Measurements from ENCODE around the gene HELQ.
"Not testable (repeated sequence)": the region's sequence is repeated elsewhere in the genome, so short reads cannot be mapped to it uniquely, and the experiment has no call there.

The HELQ gene

DNA sequence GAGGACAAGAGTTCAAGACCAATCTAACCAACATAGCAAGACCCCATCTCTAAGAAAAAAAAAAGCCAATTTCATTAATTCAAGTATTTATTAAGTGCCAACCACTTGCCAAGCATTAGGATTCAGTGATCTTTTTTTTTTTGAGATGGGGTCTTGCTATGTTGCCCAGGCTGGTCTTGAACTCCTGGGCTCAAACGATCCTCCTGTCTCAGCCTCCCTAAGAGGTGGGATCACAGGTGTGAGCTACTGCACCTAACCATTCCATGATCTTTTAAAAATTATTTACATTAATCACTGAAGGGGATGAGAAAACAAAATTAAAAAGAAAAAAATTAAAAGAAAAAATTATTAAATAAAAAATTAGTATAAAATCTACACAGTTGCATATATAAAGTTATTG, 24.4 kb downstream of the HELQ start:
- no peak for DNase-seq

DNA sequence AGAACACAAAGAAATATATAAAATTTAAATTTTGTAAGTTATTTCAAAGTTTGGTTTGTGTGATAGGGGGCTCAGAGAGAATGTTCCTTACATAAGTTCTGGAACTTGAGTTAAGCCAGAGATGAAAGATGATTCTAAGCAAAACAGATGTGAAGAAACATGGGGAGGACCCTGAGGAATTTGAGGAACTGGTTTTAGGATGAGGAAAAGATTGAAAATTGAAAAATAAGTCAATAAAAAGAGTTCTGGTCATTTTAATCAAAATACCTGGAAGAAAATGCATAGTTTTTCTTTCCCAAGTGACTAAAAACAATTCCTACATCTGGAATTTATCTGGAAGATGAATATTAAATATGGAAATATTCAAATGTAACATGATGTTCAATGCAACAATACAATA, 37.4 kb downstream of the HELQ start:
- DNase-seq, result no peak

DNA sequence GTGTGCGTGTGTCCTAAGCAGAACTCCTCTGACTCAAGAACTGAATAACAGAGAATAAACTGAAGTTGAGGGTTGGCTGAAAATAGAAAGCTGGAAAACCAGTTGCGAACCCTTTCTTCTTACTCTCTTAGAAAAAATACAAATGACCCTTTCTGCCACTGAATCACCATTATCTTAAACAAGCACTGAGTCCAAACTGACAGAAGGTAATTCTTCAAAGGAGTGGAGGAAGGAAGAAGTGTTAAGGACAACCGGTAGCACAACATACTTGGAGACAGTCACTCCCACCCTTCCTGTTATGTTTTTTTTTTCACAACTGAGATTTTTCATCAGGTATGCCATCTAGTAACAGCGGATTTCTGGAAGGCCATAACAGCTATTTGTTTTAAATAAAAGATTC, 38.1 kb downstream of the HELQ start:
- DNase-seq, result no peak

DNA sequence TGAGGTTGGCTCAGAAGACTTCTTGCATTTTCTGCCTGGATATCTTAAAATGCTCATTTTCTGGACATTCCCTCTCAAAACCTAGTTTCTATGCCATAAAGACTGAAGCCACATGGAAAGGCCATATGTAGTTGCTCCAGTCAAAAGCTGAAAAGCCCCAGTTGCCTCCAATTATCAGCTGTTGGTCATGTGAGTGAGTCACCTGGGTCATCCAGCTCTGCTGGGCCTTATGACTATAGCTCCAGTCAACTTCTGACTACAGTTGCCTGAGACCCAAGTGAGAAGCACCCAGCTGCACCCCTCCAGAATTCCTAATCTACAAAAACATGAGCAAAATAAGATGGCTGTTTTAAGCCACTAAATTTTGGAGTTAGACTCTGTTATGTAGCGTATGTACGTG, 41.9 kb downstream of the HELQ start:
- DNase-seq, result no peak

DNA sequence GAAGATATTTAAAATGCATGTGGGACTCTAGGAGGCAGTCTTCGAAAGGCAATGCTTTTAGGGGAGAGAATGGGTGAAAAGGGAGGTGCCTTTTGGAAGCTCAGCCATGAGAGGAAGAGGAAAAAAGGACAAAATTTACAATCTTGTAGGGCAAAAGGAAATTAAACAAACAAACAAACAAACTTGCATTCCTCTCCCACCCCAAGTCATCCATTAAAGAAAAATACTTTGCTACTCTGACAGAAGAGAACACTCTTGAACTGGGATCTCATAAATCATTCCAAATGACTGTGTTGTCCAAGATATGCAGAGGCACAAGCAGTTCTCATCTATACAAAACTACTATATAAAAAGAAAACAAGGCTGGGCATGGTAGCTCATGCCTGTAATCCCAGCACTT, 46.7 kb downstream of the HELQ start:
- DNase-seq, result no peak

DNA sequence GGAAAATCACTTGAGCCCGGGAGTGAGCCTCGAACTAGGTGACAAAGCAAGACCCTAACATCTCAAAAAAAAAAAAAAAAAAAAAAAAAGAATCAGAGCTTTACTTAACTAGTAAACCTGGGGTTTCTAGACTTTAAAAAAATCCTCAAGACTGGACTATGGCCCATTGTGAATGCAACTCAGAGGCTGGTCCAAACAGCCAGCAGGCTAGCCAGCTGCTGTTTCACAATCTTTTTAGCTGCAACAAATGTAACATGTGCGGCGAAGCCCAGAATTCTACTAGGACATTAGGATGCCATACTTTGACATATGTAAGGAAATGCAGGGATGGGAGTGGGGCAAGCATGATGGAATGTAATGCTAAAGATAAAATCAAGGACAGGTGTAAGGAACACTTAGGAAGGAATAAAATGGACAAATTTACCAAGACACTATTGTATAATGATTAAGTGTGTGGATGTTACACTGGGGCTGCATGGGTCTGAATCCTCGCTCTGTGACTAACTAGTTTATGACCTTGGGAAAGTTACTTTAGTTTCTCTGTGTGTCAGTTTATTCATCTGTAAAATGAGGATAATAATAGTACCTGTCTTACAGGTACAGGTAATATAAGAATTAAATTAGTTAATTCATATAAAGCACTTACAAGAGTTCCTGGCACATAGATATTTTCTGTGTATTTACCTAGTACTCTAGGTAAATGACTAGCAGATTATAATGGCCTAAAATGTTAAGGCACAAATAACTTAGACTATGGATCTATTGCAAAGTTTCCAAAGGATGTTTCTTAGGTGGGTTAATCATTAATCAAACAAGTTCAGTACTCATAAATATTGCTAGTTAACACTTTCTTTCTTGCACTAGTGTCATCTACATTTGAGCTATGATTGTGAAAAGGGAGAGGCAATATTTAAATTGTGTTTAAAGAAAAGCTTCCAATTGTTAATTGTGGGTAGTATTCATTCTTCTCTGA, 49.5 kb downstream of the HELQ start:
- DNase-seq, result no peak

DNA sequence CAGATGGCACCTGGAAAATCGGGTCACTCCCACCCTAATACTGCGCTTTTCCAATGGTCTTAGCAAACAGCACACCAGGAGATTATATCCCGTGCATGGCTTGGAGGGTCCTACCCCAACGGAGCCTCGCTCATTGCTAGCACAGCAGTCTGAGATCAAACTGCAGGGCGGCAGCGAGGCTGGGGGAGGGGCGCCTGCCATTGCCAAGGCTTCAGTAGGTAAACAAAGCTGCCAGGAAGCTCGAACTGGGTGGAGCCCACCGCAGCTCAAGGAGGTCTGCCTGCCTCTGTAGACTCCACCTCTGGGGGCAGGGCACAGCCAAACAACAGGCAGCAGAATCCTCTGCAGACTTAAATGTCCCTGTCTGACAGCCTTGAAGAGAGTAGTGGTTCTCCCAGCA, 57.5 kb downstream of the HELQ start:
- DNase-seq, result not testable (repeated sequence)

DNA sequence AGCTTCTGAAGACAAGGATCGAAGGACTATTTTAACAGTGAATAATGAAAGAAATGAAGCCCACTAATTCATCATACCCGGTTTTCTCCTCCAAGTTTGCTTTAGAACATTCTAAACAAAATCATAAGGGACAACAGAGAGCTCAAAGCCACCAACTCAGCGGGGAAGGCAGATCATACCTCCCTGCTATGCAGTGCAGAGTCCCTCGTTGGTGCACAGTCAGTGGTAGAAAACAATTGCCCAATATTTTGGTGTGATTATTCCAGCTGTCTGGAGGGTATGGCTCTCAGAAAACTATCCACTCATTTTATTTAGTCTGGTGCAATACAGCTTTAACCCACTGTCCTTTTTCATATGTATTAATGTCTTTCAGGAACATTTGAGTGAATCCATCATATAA, 61.7 kb downstream of the HELQ start:
- DNase-seq, result no peak

DNA sequence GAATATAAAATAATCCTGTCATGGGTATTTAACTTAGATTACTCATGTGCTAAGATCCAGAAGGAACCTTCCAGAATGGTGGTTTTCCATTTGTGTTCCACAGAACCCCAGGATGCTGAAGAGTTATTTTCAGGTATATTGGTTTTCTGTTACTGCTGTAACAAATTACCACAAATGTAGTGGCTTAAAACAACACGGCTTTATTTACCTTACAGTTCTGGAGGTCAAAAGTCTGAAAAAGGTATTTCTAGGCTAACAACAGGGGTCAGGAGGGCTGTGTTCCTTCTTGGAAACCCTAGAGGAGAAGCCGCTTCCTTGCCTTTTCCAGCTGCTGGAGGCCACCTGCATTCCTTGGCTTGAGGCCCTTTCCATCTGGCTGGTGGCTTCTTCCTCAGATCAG, 63.1 kb downstream of the HELQ start:
- no peak for DNase-seq

DNA sequence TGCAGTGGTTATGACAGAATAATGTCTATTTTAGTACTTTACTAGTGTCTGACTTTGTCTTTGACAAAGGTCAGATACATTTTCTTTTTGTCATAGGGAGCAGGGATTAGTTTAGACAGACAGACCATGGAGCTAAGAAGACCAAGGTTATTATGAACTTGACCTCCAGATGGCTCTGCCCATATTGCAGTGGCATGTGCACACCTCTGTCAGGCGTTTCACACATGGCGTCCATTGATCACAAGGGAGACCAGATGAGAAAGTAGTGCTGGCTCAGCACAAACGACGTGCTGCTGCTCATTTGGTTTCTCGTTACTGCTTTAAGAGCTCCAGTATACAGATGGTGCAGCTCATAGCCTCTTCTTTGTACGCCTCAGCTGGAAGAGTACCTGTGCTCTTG, 64.7 kb downstream of the HELQ start:
- no peak for DNase-seq

DNA sequence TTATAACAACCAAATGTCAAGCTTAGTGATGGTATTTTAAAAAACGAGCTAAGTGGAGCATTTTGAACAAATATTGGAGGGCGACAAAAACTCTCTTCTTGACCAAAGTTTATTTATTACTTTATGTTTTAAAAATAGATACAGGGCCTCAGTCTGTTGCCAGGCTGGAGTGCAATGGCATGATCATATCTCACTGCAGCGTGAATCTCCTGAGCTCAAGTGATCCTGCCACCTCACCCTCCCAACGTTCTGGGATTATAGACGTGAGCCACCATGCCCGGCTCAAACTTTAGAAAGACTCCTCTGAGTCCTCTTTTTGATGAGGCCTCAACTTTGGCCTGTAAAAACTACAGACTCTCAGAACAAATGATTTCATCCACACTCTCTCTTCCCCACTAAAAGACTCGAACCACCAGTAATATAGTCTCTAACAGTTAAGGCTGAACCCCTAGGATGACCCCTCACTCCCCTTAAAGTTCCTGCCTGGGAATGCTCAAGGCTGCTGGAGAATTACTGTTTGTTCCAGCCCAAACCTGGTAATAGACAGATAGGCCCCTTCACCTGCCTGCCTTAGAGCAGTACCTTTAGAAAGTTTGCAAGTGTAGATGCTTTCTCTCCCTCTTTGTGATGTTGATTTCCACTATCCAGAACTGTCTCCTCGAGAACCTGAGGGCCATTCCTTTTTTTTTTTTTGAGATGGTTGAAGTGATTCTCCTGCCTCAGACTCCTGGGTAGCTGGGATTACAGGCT, 65.7 kb downstream of the HELQ start:
- DNase-seq, result no peak

DNA sequence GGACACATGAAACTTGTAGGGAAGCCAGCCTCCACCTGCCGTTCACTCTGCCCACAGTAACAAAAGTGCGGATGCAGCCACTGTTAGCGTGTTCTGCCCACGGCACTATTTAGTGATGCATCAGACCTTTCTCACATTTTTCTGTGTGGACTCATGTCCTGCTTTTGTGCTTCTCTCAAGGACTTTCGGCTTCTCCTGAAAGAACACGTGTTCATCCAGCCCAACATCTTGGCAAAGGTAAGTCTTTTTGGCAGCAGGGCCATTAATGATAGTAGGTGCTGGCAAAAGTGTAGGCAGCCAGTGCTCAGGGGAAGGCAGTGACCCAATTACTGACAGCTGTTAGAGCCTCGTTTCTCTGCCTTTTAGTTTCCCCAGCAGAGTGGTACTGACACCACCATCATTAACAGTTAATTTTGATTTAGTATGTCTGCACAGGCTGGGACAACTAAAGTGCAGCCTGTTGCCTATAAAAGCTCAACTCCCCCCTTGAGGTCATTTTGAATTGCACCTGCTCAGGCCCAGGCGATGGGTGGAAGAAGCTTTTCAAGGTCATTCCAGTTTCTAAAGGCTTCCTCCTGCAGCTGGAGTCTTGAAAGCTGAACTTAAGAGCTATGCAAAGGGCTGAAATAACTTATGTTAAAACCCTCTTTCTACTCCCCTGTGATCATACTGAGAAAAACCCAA, 66.4 kb downstream of the HELQ start:
- DNase-seq, result no peak

DNA sequence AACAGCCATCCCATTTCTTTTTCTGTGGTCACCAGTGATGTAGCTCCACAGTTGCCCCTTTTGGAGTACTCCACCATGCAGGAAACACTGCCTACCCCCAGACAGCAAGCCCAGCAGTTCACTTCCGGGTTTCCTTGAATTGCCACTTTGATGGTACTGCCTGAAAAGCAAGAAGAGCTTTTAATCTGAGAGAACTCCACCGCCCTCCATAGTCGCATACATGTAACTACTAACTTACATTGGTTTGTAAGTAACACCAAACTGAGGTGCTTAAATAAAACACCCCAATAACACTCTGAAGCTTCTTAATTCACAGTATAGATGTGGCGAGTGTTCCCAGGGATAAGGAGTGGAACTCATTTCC, 67.3 kb downstream of the HELQ start:
- DNase-seq, result peak in 1 of 2 experiments; percentile 30

DNA sequence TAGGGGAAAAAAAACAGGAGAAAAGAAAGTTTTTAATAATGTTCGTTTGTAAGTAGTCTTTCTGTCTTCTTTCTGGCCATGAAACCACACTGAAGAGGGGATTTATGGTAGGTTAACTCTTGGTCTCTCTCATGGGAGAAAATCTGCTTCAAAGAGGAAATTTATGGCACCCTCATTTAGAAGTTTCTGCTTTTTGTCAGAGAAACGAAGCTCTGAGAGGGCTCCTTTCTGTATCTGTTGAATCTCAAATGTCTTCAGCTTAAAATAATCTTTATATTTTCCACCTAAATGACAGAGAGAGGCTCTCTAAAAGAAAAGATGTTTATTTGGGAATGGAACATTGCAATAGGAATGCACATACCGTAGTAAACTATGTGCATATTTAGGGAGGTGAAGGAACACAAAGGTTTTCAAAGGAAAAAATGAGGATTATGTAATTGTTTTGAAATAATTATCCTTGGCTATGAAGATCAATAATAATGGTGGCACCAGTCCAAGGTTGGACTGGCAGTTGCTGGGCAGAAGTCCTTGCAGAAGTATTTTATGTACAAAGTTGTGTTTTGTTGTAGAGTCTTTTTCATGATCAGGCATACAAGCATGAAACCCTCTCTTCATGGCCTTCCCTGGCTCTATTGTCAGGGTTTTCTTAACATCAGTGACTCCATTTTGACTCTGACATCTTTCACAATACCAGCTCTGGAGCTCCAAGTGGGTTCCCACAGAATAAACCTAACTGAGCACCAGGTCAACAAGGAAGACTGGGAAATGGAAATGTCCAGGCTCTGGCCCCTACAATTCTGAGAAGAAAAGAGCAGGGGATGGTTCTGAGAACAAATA, 67.9 kb downstream of the HELQ start:
- DNase-seq, result no peak

DNA sequence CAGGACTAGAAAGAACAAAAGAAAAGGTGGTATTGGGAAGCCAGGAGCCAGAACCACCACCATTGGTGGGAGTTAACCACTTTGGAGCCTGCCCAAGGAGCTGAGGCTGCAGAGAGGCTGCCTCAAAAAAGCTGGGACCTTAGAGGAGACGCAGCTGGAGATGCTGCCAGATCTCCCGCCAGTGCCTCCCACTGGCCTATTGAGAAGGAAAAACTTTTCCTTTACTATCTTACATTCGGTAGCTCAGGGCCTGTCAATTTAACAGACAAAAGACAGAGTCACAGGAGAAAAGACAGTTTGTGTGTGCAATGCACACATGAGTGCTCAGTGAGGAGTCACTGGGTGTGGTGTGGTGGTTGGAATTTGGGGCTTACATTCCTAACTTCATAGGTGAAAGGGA, 68.6 kb downstream of the HELQ start:
- no peak for DNase-seq

DNA sequence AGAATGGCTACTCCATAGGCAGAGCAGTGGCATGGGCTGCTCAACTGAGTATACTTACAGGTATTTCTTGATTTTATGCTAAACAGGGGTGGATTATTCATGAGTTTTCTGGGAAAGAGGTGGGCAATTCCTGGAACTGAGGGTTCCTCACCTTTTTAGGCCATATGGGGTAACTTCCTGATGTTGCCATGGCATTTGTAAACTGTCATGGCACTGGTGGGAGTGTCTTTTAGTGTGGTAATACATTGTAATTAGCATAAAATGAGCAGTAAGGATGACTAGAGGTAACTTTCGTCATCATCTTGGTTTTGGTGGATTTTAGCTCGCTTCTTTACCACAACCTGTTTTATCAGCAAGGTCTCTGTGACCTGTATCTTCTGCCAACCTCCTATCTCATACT, 72.8 kb downstream of the HELQ start:
- no peak for DNase-seq

DNA sequence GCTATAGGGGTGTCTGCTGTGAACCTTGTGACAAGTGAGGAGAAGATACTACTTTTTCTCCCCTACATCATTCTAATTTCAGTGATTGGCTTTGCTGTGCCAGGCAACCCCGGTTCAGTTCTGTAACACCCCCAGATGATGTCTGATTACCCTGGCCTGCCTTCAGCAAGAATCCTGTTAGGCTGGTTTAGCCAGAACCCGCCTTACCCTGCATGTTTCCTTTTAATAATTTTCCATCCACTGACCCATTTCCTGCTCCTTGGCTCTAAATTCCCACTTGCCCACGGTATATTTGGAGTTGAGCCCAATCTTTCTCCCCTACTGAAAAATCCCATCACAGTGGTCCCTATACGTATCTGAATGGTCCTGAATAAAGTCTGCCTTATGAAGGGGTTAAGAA, 74.5 kb downstream of the HELQ start:
- DNase-seq, result no peak

DNA sequence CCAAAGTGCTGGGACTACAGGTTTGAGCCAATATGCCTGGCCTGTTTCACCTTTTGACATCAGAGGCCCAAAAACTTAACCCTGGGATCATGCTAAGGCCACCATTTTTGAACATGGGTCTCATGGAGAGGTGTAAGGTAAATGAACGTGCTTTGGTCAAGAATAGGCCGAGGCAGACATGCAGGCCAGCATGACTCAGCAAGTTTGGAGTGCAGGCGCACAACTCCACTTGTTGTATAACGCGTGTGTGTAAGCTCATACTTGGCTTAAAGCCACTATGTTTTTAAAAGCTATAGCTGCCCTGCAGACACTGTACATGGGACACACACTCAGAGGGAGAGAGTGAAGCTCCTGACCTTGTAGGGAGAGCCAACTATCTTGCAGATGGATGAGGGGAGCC, 77.2 kb downstream of the HELQ start:
- DNase-seq, result no peak

DNA sequence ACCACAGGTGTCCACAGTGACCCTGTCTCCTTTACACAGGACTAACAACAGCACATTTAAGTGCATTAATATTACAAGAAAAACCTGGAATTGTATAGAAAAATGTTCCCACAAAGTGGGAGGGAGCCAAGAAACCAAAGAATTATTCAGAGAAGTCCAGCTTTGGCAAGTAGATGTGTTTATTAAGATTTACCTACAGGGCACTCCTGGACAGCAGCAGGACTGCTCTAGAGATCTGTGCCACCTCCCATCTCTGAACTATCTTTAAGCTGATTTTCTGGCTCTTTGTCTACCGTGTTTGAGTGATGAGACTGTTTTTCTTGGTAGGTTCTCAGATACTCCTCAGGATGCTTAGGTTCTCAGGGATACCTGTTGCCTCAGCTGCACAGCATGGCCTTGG, 82.7 kb downstream of the HELQ start:
- DNase-seq, result no peak

DNA sequence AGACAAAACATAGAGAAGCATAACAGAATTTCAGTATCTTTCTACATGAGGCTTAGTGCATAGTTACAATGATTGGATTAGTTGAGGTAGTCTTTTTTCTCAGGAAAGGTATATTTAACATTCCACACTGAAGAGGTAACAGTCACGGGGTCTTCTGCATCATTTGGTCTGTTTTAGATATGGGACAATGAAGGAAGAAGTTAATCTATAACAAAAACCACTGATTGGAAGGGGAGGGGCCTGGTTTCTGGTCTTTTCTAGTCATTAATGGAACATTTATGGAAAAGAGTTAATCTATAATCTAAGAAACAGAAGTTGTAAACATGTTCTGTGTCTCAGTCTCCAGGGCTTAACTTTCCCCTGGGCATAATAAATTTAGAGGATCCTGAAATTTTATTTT, 83.7 kb downstream of the HELQ start:
- DNase-seq, result no peak

DNA sequence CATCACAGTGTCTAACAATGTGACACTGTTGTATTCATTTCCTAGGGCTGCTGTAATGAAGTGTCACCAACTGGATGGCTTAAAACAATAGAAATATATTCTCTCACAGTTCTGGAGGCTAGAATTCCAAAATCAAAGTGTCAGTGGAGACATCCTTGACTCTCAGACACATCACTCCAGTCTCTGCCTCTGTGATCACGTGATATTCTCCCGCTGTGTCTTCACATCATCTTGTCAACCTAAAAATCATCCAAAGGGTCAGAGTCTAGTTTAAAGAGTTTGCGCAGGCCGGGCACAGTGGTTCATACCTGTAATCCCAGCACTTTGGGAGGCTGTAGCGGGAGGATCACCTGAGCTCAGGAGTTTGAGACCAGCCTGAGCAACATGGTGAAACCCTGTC, 84.4 kb downstream of the HELQ start:
- no peak for DNase-seq

DNA sequence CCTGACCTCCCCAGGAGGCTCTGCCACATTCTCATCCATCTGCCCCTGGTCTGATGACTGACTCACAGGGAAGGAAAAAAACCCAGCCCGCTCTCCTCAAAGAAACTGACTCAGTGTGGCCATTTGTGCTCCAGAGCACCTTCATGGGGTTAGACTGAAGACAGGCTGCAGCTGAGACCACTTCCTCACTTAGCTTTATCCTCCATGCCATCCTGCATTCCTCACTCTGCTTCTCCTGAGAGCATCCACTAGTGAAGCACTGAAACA, 85.0 kb downstream of the HELQ start:
- DNase-seq, result no peak

All from activated T-cell treated with anti-CD3 and anti-CD28 coated beads, Interleukin-2, amount 50 U/mL, for 48 hours (primary cell).